AG08395 (cell line): ENCODE measurements around the gene ARL10.
"Not testable (repeated sequence)": the region's sequence is repeated elsewhere in the genome, so short reads cannot be mapped to it uniquely, and the experiment has no call there.

Source experiments
- DNase-seq: peaks from one replicate; pipeline ENCODE4 v3.0.0; 2012; ENCODE audit warnings: mixed read lengths, low spot score

ARL10 gene

GRCh38 chr5:176388444-176389134 lies 23.3 kb downstream of the ARL10 start, which contains the start of the genes HIGD2A and NOP16:
Gene HIGD2A (plus strand): TSS chr5:176388751. CDS start chr5:176388820, 69 bp downstream.
Gene NOP16 (minus strand): TSS chr5:176388598. CDS start chr5:176388539, 59 bp downstream.
- DNase-seq, result peak; percentile 99

DNA sequence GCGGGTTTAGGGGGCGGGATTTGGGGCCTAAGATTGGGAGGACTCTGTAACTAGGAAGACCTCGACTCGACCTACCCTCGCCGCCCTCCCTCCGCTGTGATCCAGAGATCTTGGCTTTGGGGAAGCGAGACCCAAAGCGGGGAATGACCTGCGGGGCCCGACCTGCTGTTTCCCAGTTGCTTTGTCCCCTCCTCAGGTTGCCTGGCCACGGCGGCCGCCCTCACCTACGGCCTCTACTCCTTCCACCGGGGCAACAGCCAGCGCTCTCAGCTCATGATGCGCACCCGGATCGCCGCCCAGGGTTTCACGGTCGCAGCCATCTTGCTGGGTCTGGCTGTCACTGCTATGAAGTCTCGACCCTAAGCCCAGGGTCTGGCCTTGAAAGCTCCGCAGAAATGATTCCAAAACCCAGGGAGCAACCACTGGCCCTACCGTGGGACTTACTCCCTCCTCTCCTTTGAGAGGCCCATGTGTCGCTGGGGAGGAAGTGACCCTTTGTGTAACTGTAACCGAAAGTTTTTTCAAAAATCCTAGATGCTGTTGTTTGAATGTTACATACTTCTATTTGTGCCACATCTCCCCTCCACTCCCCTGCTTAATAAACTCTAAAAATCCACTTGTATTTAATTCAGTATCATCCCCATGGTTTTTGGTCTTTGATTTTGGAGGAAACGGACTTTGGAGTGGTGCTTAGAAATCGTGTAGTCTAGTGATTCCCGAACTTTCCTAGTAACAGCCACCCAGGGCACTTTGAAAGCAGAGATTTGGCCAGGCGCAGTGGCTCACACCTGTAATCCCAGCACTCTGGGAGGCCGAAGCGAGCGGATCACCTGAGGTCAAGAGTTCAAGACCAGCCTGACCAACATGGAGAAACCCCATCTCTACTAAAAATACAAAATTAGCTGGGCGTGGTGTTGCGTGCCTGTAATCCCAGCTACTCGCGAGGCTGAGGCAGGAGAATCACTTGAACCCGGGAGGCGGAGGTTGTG lies 24.1 kb downstream of the ARL10 start:
- DNase-seq, result no peak

DNA sequence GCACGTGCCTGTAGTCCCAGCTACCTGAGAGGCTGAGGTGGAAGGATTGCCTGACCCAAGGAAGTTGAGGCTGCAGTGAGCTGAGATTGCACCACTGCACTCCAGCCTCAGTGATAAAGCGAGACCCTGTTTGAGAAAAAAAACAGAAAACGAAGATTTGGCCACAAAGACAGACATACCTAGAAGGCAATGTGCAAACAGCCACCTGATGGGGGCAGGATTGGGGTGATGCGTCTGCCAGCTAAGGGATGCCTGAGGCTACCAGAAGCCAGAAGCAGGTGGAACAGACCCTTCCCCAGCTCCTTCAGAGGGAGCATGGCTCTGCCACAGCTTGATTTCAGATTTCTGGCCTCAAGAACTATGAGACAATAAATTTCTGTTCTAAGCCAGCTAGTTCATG lies 26.2 kb downstream of the ARL10 start:
- DNase-seq, result no peak

- DNase-seq, result no peak
Measured at GRCh38 chr5:176391999-176392398, 26.7 kb downstream of the ARL10 start.

DNA sequence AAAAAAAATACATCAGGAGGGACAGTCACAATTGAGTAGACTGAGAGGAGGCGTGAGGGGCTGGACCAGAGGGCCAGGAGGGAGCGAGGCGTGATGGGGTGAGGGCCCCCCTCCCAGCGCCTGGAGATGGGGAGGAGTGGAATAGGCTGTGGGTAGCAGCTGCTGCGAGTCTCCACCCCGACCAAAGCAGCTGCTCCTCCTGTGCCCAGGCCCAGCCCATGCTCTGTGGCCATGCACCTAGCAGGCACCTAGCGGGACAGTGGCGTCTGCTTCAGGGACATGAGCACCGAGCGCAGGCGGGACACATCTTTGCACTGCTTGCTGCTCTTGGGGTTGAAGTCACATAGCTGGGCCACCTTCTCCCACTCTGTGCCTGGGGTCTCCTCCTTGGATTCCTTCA lies 27.2 kb downstream of the ARL10 start:
- no peak for DNase-seq

DNA sequence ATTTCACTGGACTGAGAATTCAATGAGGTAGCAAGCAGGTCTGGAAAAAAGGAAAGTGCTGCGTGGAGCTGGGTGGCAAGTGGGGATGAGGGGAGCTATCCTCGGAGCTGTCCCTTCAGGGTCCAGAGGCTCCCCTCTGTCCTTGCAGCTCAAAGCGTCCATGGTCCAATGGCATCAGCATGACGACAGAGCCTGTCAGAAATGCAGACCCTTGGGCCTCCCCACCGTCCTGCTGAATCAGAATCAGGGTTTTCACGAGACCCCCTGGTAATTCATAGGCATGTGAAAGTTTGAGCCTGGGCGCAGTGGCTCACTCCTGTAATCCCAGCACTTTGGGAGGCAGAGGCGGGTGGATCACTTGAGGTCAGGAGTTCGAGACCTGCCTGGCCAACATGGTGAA lies 28.8 kb downstream of the ARL10 start:
- DNase-seq, result no peak

GRCh38 chr5:176394881-176395675 lies 29.8 kb downstream of the ARL10 start:
- no peak for DNase-seq

DNA sequence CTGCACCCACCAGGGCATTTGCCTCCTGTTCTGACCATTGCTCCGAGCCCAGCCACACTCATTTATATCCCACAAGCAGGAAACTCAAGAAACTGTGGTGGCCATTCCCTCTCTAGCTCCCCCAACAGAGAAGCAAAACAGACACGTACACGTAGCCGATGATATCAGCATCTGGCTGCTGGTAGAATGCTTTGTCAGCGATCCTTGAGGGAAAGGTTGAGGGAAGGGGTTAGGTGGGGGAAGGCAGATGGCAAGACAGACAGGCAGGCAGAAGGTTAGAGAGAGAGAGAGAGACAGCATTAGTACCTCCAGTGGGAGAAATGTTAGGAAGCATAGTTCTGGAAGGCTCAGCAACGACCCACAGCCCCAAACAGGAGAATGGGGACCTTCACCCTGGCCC lies 31.0 kb downstream of the ARL10 start:
- no peak for DNase-seq

GRCh38 chr5:176397736-176398420 lies 32.6 kb downstream of the ARL10 start:
- no peak for DNase-seq

- DNase-seq, result no peak
Measured at GRCh38 chr5:176400382-176401156, 35.3 kb downstream of the ARL10 start.

- DNase-seq, result no peak
Measured at GRCh38 chr5:176401281-176402205, 36.3 kb downstream of the ARL10 start.

DNA sequence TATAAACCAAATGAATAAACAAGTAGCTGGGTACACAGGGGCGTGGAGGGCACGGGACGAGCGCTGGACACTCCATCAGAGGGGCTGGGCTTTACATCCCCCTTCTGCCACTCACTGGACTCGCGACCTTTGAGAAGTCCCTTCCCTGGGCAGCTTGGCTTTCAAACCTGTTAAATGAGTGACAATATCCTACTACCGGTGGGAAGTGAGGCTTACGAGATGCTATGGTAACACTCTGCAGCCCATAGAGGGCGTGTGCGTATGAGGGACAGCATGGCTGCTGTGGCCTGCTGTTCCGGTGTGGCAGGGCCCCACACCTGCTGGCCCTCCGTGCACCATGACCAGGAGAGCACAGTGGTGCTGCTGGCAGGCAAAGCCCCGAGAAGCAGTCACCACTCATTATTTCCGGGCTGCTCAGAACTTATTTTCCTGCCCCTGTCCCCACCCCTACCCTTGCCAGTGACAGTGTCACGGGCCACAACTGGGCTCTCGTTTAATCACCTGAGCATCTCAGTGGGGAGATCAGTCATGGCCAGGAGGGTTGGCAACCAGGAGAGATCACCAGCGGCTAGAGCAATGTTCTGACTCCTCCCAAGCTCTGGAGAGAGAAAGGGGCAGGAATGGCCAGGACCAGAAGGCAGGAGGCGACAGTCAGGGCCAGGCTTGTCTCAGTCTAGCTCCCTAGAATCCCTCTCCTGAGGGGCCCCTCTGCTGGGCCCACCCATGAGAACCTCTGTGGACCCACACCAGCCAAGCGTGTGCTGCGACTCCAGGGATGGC lies 40.6 kb downstream of the ARL10 start:
- no peak for DNase-seq

DNA sequence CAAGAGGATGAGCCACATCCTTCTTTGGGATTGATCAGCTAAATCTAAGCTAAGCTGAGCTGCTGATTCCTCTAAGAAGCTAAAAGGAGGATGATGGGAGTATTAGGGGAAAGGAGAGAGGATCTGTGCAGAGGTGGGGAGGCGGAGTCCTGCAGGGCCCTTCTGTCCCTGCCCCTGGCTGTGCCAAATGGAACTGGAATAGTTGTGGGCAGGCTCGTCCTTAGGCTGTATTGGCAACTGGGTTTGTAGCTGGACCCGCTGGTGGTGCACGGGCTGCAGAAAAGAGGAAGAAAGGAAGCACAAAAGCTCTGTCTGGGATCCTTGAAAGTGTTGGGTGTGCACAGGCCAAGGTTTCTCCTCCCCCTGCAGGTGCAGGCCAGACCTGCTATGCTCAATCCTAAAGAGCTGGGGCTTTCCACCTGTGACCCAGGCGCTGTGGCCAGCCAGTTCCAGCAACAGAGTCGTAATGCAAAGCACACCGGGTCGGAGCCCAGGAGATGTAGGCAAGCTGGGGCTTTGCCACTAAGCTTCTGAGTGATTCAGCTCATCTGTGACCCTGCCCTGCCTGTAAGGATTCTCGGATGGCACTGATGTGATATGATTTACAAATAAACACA lies 41.3 kb downstream of the ARL10 start:
- no peak for DNase-seq

DNA sequence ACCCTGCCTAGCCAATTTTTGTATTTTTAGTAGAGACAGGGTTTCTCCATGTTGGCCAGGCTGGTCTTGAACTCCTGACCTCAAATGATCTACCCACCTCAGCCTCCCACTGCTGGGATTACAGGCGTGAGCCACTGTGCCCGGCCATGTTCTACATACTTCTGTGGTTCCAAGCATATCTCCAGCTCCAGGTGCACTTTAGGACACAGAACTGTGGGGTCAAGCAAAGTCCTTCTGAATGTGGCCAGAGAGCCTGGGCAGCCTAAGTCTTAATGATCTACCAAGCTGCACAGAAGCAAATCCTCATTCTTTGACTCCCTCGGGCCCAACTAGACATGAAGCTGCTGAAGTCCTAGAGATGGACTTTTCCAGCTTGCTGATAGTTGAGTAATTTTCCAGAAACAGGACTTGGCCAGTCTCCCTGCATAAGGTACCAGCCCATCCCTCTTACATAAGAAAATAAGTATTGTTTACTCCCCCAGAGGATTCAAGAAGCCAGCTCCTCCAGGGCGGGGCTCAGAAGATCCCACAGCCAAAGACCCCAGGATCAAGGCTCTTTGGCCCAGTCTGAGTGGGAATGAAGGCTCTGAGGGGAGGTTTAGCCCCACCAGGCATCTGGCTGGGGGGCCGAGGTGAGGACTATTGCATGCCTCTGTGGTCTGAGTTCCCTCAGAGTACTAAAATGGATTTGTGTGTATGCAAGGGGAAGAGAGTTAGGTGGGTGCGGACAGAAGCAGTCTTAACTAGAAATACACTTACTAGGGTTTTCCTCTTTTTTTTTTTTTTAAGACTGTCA lies 42.4 kb downstream of the ARL10 start:
- peak; percentile 18 for DNase-seq

DNA sequence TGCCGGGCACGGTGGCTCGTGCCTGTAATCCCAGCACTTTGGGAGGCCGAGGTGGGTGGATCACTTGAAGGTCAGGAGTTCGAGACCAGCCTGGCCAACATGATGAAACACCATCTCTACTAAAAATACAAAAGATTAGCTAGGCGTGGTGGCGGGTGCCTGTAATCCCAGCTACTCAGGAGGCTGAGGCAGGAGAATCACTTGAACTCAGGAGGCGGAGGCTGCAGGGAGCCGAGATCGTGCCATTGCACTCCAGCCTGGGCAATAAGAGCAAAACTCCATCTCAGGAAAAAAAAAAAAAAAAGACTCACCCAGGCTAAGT lies 42.9 kb downstream of the ARL10 start:
- not testable (repeated sequence) for DNase-seq

DNA sequence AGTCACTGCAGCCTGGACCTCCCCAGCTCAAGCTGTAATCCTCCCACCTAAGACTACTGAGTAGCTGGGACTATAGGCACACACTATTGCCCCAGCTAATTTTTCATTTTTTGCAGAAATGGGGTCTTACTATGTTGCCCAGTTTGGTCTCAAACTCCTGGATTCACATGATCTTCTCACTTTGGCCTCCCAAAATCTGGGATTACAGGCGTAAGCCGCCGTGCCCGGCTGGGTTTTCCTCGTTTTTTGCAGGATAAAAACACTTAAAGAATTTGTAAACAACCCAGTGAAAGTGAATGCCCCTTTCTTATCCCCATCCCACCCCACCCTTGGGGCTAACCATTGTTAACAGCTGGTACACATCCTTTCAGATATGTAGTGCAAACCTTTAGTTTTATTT lies 43.3 kb downstream of the ARL10 start:
- no peak for DNase-seq

DNA sequence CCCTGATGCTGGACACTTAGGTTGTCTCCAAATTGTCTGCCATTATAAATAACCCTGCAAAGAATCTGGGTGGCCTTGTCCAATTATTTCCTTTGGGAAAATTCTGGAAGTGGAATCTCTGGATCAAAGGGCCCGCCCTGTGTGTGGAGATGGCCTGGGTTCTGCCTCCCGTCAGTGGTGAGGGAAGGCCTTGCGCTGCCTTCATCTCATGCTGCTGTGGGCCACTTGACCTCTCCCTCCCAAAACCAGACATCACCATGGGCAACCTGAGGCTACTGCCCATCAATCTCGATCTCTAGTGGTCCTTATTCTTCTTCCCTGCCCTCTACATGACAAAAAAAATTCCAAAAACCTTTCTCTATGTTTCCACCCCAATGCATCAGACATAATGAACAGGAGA lies 44.5 kb downstream of the ARL10 start:
- no peak for DNase-seq
